NT2/D1 (cell line): ENCODE data around the gene SLC48A1.

Experiments used
- YY1 ChIP-seq: IDR thresholded peaks from 2 replicates; pipeline ENCODE4 v1.6.1; 2011; ENCODE audit not compliant: insufficient read length, insufficient read depth
- ZNF274 ChIP-seq: IDR thresholded peaks from 2 replicates; pipeline ENCODE4 v1.6.1; 2011; ENCODE audit warnings: mild to moderate bottlenecking, low read depth, low read length

GRCh38 chr12:47819138-47819895 is 46.3 kb downstream of the SLC48A1 start:
- TF ChIP-seq ZNF274: no peak
- TF ChIP-seq YY1: no peak
